PC-3 (cell line): ENCODE results near the gene ELOA. TPM values are rescaled to one million over a fixed set of nuclear protein-coding genes. Genes with fewer than 3 reads are reported as not detected.
A peak's percentile ranks its signal among the peaks of the same experiment; 100 is the strongest.

Source experiments
- ATAC-seq: fragments of 200-7000 bp; cut with Tn5 transposase; 2 replicates; pipeline ENCODE4 v1.9.1; 2020; ENCODE audit warnings: mild to moderate bottlenecking, moderate library complexity
- BruUV-seq: library from RNA; stranded (reverse); fragments of 400-500 nt; replicated peaks from 2 replicates; lab custom pipeline; 2021; lab: Mats Ljungman, UMichigan
- CTCF ChIA-PET: fragments of 300-600 bp; sonication (Branson Sonifier 250); formaldehyde crosslinking; loops from one replicate; lab custom pipeline; 2022; ENCODE audit warnings: antibody characterized with exemption; lab: Charles Lee
- POLR2A ChIA-PET: fragments of 300-600 bp; sonication (Branson Sonifier 250); formaldehyde crosslinking; loops from one replicate; lab custom pipeline; 2022; ENCODE audit warnings: antibody characterized with exemption; ENCODE audit not compliant: unreplicated experiment; lab: Charles Lee
- DNase-seq: peaks from one replicate; pipeline ENCODE4 v3.0.0-alpha.2; 2015
- H2AFZ ChIP-seq: fragments of 300-600 bp; sonication (generic); 2 replicates; pipeline ENCODE4 v1.6.0; 2016; ENCODE audit warnings: antibody characterized with exemption, low read length
- H3F3A ChIP-seq: fragments of 300-600 bp; sonication (generic); one replicate; pipeline ENCODE4 v1.6.0; 2017; ENCODE audit warnings: antibody characterized with exemption, low read length, control low read depth, mild to moderate bottlenecking; ENCODE audit not compliant: unreplicated experiment
- H3K27ac ChIP-seq: fragments of 300-600 bp; sonication (generic); 2 replicates; pipeline ENCODE4 v1.5.1; 2016; ENCODE audit warnings: mild to moderate bottlenecking, low read length
- H3K27me3 ChIP-seq: fragments of 300-600 bp; sonication (generic); 2 replicates; pipeline ENCODE4 v1.6.1; 2016; ENCODE audit warnings: low read length, mixed read lengths
- H3K36me3 ChIP-seq: fragments of 300-600 bp; sonication (generic); 2 replicates; pipeline ENCODE4 v1.6.1; 2016; ENCODE audit warnings: low read depth, mixed run types, low read length, mixed read lengths
- H3K4me1 ChIP-seq: fragments of 300-600 bp; sonication (generic); 2 replicates; pipeline ENCODE4 v1.5.1; 2016; ENCODE audit warnings: low read length; ENCODE audit not compliant: insufficient read depth
- H3K4me2 ChIP-seq: fragments of 300-600 bp; sonication (generic); 2 replicates; pipeline ENCODE4 v1.6.0; 2016; ENCODE audit warnings: low read length
- H3K4me3 ChIP-seq: fragments of 300-600 bp; sonication (generic); 2 replicates; pipeline ENCODE4 v1.5.1; 2016; ENCODE audit warnings: mild to moderate bottlenecking, low read length, mixed read lengths
- H3K79me2 ChIP-seq: fragments of 300-600 bp; sonication (generic); 2 replicates; pipeline ENCODE4 v1.6.1; 2017; ENCODE audit warnings: low read length, mixed read lengths
- H3K9ac ChIP-seq: fragments of 300-600 bp; sonication (generic); 2 replicates; pipeline ENCODE4 v1.6.0; 2016; ENCODE audit warnings: mild to moderate bottlenecking, low read length
- H3K9me2 ChIP-seq: fragments of 300-600 bp; sonication (generic); replicated peaks from 2 replicates; pipeline ENCODE4 v1.6.1; 2016; ENCODE audit warnings: mixed run types, low read length, mixed read lengths
- H3K9me3 ChIP-seq: fragments of 300-600 bp; sonication (generic); 2 replicates; pipeline ENCODE4 v1.6.1; 2016; ENCODE audit warnings: low read length, mixed read lengths
- H4K20me1 ChIP-seq: fragments of 300-600 bp; sonication (generic); 2 replicates; pipeline ENCODE4 v1.6.1; 2016; ENCODE audit warnings: low read length, mixed read lengths
- CTCF ChIP-seq: fragments of 300-600 bp; sonication (generic); conservative IDR thresholded peaks from 2 replicates; pipeline ENCODE4 v1.5.1; 2017; ENCODE audit warnings: antibody characterized with exemption, low read depth, mild to moderate bottlenecking, low read length
- EZH2 ChIP-seq: fragments of 300-600 bp; sonication (generic); IDR thresholded peaks from one replicate; pipeline ENCODE4 v1.6.1; 2017; ENCODE audit warnings: antibody characterized with exemption, mild to moderate bottlenecking, low read length; ENCODE audit not compliant: unreplicated experiment
- EZH2phosphoT487 ChIP-seq: fragments of 300-600 bp; sonication (generic); IDR thresholded peaks from 2 replicates; pipeline ENCODE4 v1.6.1; 2018; ENCODE audit warnings: mild to moderate bottlenecking, antibody characterized with exemption, low read length, borderline replicate concordance
- intact Hi-C: fragments of 100-400 bp; cut with micrococcal nuclease; formaldehyde crosslinking; loops from 2 replicates; pipeline ENCODE4 v1.9.0; 2023
- total RNA-seq: library from RNA; depleted of rRNA; stranded (reverse); fragments of >200 nt; gene quantifications from 2 replicates; pipeline ENCODE4 v1.2.3, GENCODE V29; 2014

ELOA gene
- total RNA-seq, 1 experiment from 2014 or later, result 50.9 TPM

DNA sequence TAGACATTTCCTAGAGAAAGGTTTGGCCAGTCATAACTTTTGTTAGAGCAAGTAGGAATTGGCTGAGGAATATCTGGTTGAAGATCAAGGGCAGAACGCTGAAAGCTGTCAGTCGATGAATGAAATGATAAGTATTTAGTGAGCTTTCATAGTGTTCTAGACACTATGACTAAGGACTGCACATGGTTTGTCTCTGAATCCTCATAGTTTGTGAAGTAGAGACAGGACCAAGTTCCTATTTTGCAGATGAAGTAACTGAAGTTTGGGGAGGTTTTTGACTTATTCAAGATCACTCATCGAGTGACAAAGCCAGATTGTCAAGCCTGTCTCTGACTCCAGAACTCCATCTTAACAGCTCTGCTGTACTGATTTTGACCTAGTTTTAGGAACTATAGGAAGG lies 4.7 kb downstream of the ELOA start:
- DNase-seq, result no peak
- H3K4me2 ChIP-seq, result no peak overlapping the region
- CTCF ChIA-PET, result no interaction called here
- no peaks in the 10 kb centered on the region for H3K9me2 ChIP-seq
- H3F3A ChIP-seq, result no peaks in the 10 kb centered on the region
- peaks cover 76% of the 10 kb centered on the region for H3K79me2 ChIP-seq
- H3K9ac ChIP-seq, result no peak overlapping the region
- no peak overlapping the region for H3K4me3 ChIP-seq
- no peaks in the 10 kb centered on the region for H3K27me3 ChIP-seq
- no peak for TF ChIP-seq EZH2phosphoT487
- no peak for TF ChIP-seq EZH2
- no peak for TF ChIP-seq CTCF
- no peak overlapping the region for H2AFZ ChIP-seq
- peaks cover 11% of the 10 kb centered on the region for H3K4me1 ChIP-seq
- BruUV-seq, result no TSS peak
- peaks cover 39% of the 10 kb centered on the region for H3K36me3 ChIP-seq
- no peak overlapping the region for H3K27ac ChIP-seq
- peaks cover 28% of the 10 kb centered on the region for H4K20me1 ChIP-seq
- H3K9me3 ChIP-seq, result no peaks in the 10 kb centered on the region
- ATAC-seq, result no peak
- POLR2A ChIA-PET, result no interaction called here
- intact Hi-C loops, result no loop called here

DNA sequence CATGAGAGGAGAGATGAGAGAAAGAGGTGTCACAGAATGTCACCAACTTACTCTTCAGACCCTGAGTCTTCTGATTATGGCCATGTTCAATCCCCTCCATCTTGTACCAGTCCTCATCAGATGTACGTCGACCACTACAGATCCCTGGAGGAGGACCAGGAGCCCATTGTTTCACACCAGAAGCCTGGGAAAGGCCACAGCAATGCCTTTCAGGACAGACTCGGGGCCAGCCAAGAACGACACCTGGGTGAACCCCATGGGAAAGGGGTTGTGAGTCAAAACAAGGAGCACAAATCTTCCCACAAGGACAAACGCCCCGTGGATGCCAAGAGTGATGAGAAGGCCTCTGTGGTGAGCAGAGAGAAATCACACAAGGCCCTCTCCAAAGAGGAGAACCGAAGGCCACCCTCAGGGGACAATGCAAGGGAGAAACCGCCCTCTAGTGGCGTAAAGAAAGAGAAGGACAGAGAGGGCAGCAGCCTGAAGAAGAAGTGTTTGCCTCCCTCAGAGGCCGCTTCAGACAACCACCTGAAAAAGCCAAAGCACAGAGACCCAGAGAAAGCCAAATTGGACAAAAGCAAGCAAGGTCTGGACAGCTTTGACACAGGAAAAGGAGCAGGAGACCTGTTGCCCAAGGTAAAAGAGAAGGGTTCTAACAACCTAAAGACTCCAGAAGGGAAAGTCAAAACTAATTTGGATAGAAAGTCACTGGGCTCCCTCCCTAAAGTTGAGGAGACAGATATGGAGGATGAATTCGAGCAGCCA lies 8.0 kb downstream of the ELOA start:
- Histone ChIP-seq H3K27me3 (no peaks in the 10 kb centered on the region), H3K79me2 (peaks cover 46% of the 10 kb centered on the region), H3K4me3 (no peak overlapping the region), H3K9ac (no peak overlapping the region), H3K9me3 (no peaks in the 10 kb centered on the region), H2AFZ (no peak overlapping the region), H4K20me1 (peaks cover 13% of the 10 kb centered on the region), H3K4me1 (no peaks in the 10 kb centered on the region), H3K9me2 (no peaks in the 10 kb centered on the region), H3F3A (no peaks in the 10 kb centered on the region), H3K4me2 (no peak overlapping the region), H3K36me3 (peaks cover 67% of the 10 kb centered on the region), H3K27ac (no peak overlapping the region)
- BruUV-seq, result TSS peak; percentile 16
- no peak for TF ChIP-seq EZH2phosphoT487
- peak; percentile 82 for TF ChIP-seq CTCF
- DNase-seq (peak; percentile 59), ATAC-seq (peak; percentile 76)
- ChIA-PET CTCF (no interaction called here), POLR2A (interaction anchor here (0.6 kb wide), 1 partner anchor 739 kb away, joined by 5 read pairs; no protein-coding TSS in a partner anchor)
- intact Hi-C loops, result no loop called here

GRCh38 chr1:23751815-23752200 lies 8.5 kb downstream of the ELOA start:
- Histone ChIP-seq H3K9me2 (no peaks in the 10 kb centered on the region), H2AFZ (no peak overlapping the region), H3K4me3 (no peak overlapping the region), H3K4me1 (no peaks in the 10 kb centered on the region), H3K27me3 (no peaks in the 10 kb centered on the region), H3K79me2 (peaks cover 40% of the 10 kb centered on the region), H3K36me3 (peaks cover 73% of the 10 kb centered on the region), H3K27ac (no peak overlapping the region), H3K9me3 (no peaks in the 10 kb centered on the region), H3F3A (no peaks in the 10 kb centered on the region), H3K9ac (no peak overlapping the region), H4K20me1 (peaks cover 11% of the 10 kb centered on the region), H3K4me2 (no peak overlapping the region)
- no TSS peak for BruUV-seq
- DNase-seq (no peak), ATAC-seq (no peak)
- CTCF ChIA-PET, result no interaction called here
- TF ChIP-seq CTCF (no peak), EZH2phosphoT487 (no peak), EZH2 (no peak)
- intact Hi-C loops, result no loop called here
- POLR2A ChIA-PET, result interaction anchor here (0.6 kb wide), 1 partner anchor 740 kb away, joined by 5 read pairs; no protein-coding TSS in a partner anchor
